SK-N-SH treated with all-trans-retinoic acid at 6 μM for 48 hours (cell line): ENCODE results near the gene TRAPPC10.

Source experiments
- ATAC-seq: fragments of 200-7000 bp; cut with Tn5 transposase; 3 replicates; pipeline ENCODE4 v1.9.1; 2020; ENCODE audit warnings: mild to moderate bottlenecking, moderate library complexity
- BACH2 ChIP-seq: fragments of 250-450 bp; sonication (Bioruptor Pico); IDR thresholded peaks from 2 replicates; pipeline ENCODE4 v1.9.0; 2021; ENCODE audit warnings: mild to moderate bottlenecking, borderline replicate concordance
- CSDC2 ChIP-seq: fragments of 250-450 bp; sonication (Bioruptor Pico); IDR thresholded peaks from 2 replicates; pipeline ENCODE4 v1.5.0; 2020; ENCODE audit warnings: mild to moderate bottlenecking, moderate library complexity
- ESRRG ChIP-seq: fragments of 250-450 bp; sonication (Bioruptor Pico); IDR thresholded peaks from 2 replicates; pipeline ENCODE4 v1.6.1; 2021; ENCODE audit warnings: mild to moderate bottlenecking
- GLIS3 ChIP-seq: fragments of 250-450 bp; sonication (Bioruptor Pico); IDR thresholded peaks from 2 replicates; pipeline ENCODE4 v1.5.0; 2020; ENCODE audit warnings: mild to moderate bottlenecking, moderate library complexity
- ISL1 ChIP-seq: fragments of 250-450 bp; sonication (Bioruptor Pico); IDR thresholded peaks from 2 replicates; pipeline ENCODE4 v2.1.2; 2022; ENCODE audit warnings: mild to moderate bottlenecking, moderate library complexity
- OSR1 ChIP-seq: fragments of 250-450 bp; sonication (Bioruptor Pico); IDR thresholded peaks from 2 replicates; pipeline ENCODE4 v1.8.0; 2022; ENCODE audit warnings: moderate library complexity, mild to moderate bottlenecking, inconsistent platforms
- PPARA ChIP-seq: fragments of 250-450 bp; sonication (Bioruptor Pico); IDR thresholded peaks from 2 replicates; pipeline ENCODE4 v1.5.0; 2020; ENCODE audit warnings: mild to moderate bottlenecking, borderline replicate concordance
- RARB ChIP-seq: fragments of 250-450 bp; sonication (Bioruptor Pico); IDR thresholded peaks from 2 replicates; pipeline ENCODE4 v1.8.0; 2021; ENCODE audit warnings: mild to moderate bottlenecking, moderate library complexity
- TCF4 ChIP-seq: fragments of 250-450 bp; sonication (Bioruptor Pico); IDR thresholded peaks from 2 replicates; pipeline ENCODE4 v1.8.0; 2021; ENCODE audit warnings: mild to moderate bottlenecking, moderate library complexity, borderline replicate concordance
- TOX ChIP-seq: fragments of 250-450 bp; sonication (Bioruptor Pico); IDR thresholded peaks from 2 replicates; pipeline ENCODE4 v1.8.0; 2021; ENCODE audit warnings: mild to moderate bottlenecking, moderate library complexity, borderline replicate concordance
- ZC3H10 ChIP-seq: fragments of 250-450 bp; sonication (Bioruptor Pico); IDR thresholded peaks from 2 replicates; pipeline ENCODE4 v1.5.1; 2021; ENCODE audit warnings: mild to moderate bottlenecking, moderate library complexity
- ZFP3 ChIP-seq: fragments of 250-450 bp; sonication (Bioruptor Pico); IDR thresholded peaks from 2 replicates; pipeline ENCODE4 v1.5.0; 2020; ENCODE audit warnings: mild to moderate bottlenecking, moderate library complexity
- ZFP30 ChIP-seq: fragments of 450-650 bp; formaldehyde crosslinking; IDR thresholded peaks from 2 replicates; pipeline ENCODE4 v1.5.0; 2022; ENCODE audit warnings: mild to moderate bottlenecking, moderate library complexity
- ZNF565 ChIP-seq: fragments of 450-650 bp; formaldehyde crosslinking; conservative IDR thresholded peaks from 2 replicates; pipeline ENCODE4 v1.5.0; 2020; ENCODE audit warnings: low read depth, mild to moderate bottlenecking, moderate library complexity
- ZNF70 ChIP-seq: fragments of 450-650 bp; formaldehyde crosslinking; IDR thresholded peaks from 2 replicates; pipeline ENCODE4 v1.5.0; 2020; ENCODE audit warnings: mild to moderate bottlenecking, moderate library complexity
- ZNF8 ChIP-seq: fragments of 450-650 bp; formaldehyde crosslinking; IDR thresholded peaks from 2 replicates; pipeline ENCODE4 v1.5.0; 2020; ENCODE audit warnings: mild to moderate bottlenecking, moderate library complexity
- TF ChIP-seq, protein P1 (sequence below): fragments of 250-450 bp; sonication (Bioruptor Pico); IDR thresholded peaks from 2 replicates; pipeline ENCODE4 v1.5.0; 2020; ENCODE audit warnings: mild to moderate bottlenecking, moderate library complexity
- TF ChIP-seq, protein P2 (sequence below): fragments of 250-450 bp; sonication (Bioruptor Pico); IDR thresholded peaks from 2 replicates; pipeline ENCODE4 v1.8.0; 2021; ENCODE audit warnings: low read depth, mild to moderate bottlenecking, moderate library complexity, borderline replicate concordance
- TF ChIP-seq, protein P3 (sequence below): fragments of 250-450 bp; sonication (Bioruptor Pico); IDR thresholded peaks from 2 replicates; pipeline ENCODE4 v1.5.1; 2021; ENCODE audit warnings: mild to moderate bottlenecking, moderate library complexity
- TF ChIP-seq, protein P4 (sequence below): fragments of 250-450 bp; sonication (Bioruptor Pico); IDR thresholded peaks from 2 replicates; pipeline ENCODE4 v1.8.0; 2020; ENCODE audit warnings: mild to moderate bottlenecking, moderate library complexity, borderline replicate concordance

TRAPPC10 gene

DNA sequence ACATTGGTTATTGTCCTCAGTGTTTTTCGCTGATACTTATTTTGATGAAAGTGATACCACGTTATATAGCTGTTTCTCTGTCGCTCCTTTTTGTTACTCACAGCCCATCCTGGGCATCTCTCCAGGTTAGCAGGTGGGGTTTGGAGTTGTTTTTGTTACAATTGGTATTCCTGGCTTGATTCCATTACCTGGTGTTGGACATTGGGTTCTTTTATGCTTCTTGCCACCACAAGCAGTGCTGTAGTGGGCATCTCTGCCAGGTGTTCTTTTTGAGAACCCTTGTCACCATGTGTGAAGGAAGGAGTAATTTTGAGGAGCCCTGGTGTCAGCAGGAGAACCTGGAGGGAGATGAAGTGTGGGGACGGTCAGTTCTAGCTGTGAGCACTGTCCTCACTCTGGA lies 47.6 kb downstream of the TRAPPC10 start (continued):
- TF ChIP-seq, protein P1, sequence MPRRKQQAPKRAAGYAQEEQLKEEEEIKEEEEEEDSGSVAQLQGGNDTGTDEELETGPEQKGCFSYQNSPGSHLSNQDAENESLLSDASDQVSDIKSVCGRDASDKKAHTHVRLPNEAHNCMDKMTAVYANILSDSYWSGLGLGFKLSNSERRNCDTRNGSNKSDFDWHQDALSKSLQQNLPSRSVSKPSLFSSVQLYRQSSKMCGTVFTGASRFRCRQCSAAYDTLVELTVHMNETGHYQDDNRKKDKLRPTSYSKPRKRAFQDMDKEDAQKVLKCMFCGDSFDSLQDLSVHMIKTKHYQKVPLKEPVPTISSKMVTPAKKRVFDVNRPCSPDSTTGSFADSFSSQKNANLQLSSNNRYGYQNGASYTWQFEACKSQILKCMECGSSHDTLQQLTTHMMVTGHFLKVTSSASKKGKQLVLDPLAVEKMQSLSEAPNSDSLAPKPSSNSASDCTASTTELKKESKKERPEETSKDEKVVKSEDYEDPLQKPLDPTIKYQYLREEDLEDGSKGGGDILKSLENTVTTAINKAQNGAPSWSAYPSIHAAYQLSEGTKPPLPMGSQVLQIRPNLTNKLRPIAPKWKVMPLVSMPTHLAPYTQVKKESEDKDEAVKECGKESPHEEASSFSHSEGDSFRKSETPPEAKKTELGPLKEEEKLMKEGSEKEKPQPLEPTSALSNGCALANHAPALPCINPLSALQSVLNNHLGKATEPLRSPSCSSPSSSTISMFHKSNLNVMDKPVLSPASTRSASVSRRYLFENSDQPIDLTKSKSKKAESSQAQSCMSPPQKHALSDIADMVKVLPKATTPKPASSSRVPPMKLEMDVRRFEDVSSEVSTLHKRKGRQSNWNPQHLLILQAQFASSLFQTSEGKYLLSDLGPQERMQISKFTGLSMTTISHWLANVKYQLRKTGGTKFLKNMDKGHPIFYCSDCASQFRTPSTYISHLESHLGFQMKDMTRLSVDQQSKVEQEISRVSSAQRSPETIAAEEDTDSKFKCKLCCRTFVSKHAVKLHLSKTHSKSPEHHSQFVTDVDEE, result no peak

DNA sequence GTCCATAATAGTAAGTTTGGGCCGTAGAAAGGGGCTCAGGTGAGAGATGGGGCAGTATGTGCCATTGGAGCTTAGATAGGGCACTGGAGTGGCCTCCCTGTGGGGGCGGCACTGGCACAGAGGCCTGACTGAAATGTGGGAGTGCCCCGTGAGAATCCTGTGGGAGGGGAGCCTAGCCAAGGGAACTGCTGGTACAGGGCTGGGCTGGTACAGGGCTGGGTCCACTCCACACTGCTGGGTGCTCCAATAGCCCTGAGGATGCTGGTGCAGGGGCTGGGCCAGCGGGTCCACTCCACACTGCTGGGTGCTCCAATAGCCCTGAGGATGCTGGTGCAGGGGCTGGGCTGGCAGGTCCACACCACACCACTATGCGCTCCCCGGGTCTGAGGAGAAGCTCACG lies 50.3 kb downstream of the TRAPPC10 start:
- no peak for ATAC-seq
- TF ChIP-seq RARB (CRISPR knock-in tag), result no peak
- no peak for TF ChIP-seq ZNF565
- TF ChIP-seq, protein P2, sequence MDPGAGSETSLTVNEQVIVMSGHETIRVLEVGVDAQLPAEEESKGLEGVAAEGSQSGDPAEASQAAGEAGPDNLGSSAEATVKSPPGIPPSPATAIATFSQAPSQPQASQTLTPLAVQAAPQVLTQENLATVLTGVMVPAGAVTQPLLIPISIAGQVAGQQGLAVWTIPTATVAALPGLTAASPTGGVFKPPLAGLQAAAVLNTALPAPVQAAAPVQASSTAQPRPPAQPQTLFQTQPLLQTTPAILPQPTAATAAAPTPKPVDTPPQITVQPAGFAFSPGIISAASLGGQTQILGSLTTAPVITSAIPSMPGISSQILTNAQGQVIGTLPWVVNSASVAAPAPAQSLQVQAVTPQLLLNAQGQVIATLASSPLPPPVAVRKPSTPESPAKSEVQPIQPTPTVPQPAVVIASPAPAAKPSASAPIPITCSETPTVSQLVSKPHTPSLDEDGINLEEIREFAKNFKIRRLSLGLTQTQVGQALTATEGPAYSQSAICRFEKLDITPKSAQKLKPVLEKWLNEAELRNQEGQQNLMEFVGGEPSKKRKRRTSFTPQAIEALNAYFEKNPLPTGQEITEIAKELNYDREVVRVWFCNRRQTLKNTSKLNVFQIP, result no peak
- TF ChIP-seq GLIS3 (CRISPR knock-in tag), result no peak
- TF ChIP-seq, protein P1, result no peak
- no peak for TF ChIP-seq ZNF70
- TF ChIP-seq TOX (CRISPR knock-in tag), result no peak
- no peak for TF ChIP-seq OSR1
- no peak for TF ChIP-seq ZC3H10 (CRISPR knock-in tag)
- TF ChIP-seq ZNF8, result no peak

DNA sequence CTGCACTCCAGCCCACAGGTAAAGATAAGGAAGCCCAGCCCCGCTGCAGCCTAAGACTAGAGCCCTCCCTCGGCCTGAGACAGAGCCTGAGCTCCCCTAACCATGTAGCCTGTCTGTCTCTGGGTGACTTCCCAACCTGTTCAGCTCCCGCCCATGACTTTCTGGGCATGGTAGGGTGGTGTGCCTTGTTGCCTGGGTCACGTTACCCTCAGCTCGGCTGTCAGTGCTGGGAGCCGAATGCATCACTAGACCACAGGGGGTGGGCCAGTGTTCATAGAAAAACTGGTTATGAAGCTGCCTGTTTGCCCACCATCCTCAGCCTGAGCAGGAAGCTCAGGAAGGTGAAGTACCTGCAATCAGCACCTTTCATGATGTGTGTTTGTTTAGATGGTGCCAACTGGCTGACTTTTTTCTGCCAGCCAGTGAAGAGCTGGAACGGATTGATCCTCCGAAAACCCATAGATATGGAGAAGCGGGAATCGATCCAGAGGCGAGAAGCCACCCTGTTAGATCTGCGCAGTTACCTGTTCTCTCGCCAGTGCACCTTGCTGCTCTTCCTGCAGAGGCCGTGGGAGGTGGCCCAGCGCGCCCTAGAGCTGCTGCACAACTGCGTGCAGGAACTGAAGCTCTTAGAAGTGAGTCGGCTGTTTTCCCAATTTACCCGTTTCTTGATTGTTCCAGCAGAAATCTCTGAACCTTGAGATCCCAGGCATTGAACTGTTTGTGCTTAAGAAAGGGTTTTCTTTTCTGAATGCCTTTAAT lies 51.2 kb downstream of the TRAPPC10 start:
- TF ChIP-seq RARB (CRISPR knock-in tag) (no peak), ESRRG (CRISPR knock-in tag) (no peak), ZNF8 (no peak)
- TF ChIP-seq, protein P2, result no peak
- no peak for ATAC-seq

DNA sequence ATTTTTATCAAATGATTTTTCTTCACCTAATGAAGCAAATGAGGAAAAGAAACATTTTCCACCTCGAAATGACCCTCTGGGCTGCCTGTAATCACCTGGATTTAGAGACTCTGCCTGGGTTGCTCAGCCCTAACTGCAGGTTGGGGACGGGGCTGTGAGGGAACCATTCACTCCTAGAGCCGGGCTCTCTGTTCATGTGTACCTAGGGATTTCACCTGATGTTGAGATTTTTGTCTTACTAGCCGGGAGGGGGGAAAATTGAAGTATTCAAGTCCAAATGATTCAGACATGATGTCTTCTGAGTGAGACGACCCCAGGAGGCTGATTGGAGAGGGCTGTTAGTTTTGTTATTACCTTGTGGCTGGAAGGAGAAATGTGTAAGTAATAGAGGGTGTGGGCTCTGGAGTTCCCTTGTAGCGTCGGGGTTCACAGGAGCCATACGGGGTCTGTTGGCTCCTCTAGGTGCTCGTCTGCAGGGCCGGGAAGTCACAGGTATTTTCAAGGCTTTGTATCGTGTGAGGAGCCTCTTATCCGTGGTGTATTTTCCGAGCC lies 52.8 kb downstream of the TRAPPC10 start:
- no peak for TF ChIP-seq ZNF70
- no peak for TF ChIP-seq PPARA (CRISPR knock-in tag)
- no peak for ATAC-seq

DNA sequence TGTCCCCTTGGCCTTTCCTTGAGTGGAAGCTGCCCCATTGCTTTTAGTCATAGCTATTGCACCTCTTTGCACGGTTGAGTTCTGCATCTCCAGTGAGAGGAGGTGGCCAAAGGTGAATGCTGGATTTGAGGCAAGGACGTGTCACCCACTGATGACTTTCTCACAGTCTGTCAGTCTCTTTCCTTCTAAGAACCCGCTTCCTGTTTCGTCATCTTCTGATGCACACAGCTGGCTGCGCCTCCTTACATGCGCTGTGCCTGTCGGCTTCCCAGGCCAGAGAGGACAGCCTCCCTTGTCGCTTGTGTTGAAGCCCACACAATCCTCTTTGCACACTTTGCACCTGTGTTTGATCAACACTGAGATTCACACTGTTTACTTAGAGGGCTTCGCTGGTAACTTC lies 53.3 kb downstream of the TRAPPC10 start:
- no peak for ATAC-seq
- no peak for TF ChIP-seq ZNF70
- no peak for TF ChIP-seq GLIS3 (CRISPR knock-in tag)
- TF ChIP-seq OSR1, result no peak
- TF ChIP-seq, protein P3, sequence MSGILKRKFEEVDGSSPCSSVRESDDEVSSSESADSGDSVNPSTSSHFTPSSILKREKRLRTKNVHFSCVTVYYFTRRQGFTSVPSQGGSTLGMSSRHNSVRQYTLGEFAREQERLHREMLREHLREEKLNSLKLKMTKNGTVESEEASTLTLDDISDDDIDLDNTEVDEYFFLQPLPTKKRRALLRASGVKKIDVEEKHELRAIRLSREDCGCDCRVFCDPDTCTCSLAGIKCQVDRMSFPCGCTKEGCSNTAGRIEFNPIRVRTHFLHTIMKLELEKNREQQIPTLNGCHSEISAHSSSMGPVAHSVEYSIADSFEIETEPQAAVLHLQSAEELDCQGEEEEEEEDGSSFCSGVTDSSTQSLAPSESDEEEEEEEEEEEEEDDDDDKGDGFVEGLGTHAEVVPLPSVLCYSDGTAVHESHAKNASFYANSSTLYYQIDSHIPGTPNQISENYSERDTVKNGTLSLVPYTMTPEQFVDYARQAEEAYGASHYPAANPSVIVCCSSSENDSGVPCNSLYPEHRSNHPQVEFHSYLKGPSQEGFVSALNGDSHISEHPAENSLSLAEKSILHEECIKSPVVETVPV, result no peak
- TF ChIP-seq ZFP30 (CRISPR knock-in tag), result no peak
- TF ChIP-seq RARB (CRISPR knock-in tag), result no peak
- TF ChIP-seq ISL1 (CRISPR knock-in tag), result no peak
- no peak for TF ChIP-seq BACH2
- TF ChIP-seq TCF4 (CRISPR knock-in tag), result no peak
- TF ChIP-seq, protein P4, sequence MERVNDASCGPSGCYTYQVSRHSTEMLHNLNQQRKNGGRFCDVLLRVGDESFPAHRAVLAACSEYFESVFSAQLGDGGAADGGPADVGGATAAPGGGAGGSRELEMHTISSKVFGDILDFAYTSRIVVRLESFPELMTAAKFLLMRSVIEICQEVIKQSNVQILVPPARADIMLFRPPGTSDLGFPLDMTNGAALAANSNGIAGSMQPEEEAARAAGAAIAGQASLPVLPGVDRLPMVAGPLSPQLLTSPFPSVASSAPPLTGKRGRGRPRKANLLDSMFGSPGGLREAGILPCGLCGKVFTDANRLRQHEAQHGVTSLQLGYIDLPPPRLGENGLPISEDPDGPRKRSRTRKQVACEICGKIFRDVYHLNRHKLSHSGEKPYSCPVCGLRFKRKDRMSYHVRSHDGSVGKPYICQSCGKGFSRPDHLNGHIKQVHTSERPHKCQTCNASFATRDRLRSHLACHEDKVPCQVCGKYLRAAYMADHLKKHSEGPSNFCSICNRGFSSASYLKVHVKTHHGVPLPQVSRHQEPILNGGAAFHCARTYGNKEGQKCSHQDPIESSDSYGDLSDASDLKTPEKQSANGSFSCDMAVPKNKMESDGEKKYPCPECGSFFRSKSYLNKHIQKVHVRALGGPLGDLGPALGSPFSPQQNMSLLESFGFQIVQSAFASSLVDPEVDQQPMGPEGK, result no peak
- TF ChIP-seq CSDC2 (CRISPR knock-in tag), result no peak
- TF ChIP-seq ZFP3 (CRISPR knock-in tag), result no peak
- TF ChIP-seq, protein P2, result no peak
